ENCODE results near the gene FKBP3. TPM values are rescaled to one million over a fixed set of nuclear protein-coding genes. Genes with fewer than 3 reads are reported as not detected.
A peak's percentile ranks its signal among the peaks of the same experiment; 100 is the strongest.

FKBP3 gene
- total and polyA plus RNA-seq, 2 donors (not counting 3 experiments of a cell fraction or from before 2014, with no cell fraction given): 23.2 to 92.9 TPM

DNA sequence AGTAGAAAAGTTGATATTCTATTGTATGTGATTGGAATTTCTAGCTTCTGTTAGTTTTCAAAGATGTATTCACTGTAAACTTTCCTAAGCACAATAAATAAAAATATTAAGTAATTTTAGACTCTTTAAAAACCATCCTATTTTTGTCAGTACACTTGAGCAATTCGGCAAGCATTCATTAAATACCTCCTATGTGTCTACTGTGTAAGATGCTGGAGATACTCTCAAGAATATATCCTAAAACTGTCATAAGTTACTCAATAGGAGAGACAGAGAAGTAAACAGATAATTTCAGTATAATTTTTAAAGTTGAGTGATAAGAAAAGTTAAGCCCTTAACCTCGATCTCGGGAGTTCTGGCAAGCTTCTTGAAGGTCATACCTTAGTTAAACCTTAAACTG, 47.5 kb upstream of the FKBP3 start:
- intact Hi-C loops (cut with micrococcal nuclease): loop anchor here (1.0 to 5.0 kb wide), 2 partner anchors 48 to 70 kb away; partner anchors contain the start of genes FKBP3 and MIS18BP1
- CTCF ChIA-PET: interaction anchor here (1.0 to 1.3 kb wide), 2 partner anchors 51 to 268 kb away, joined by 3 to 4 read pairs; no protein-coding TSS in a partner anchor
- Histone ChIP-seq H3K4me3 (replicated peaks in 1 of 3; ENCODE audit: insufficient read depth in 1 of 3, low read depth in 1 of 3, low read length in 3 of 3) (peak overlapping the region in 1 of 3 experiments; percentile 48), H3K9me3 (replicated peaks; ENCODE audit: control insufficient read depth, insufficient read depth, low read length) (no peaks in the 10 kb centered on the region), H3K4me1 (ENCODE audit: control insufficient read depth, extremely low read depth, insufficient read depth, low read length) (peaks cover 23% of the 10 kb centered on the region), H3K9ac (replicated peaks; ENCODE audit: extremely low read depth, insufficient read depth, low read length) (peak overlapping the region; percentile 71), H3K27ac (ENCODE audit: insufficient read depth, low read depth, low read length) (peak overlapping the region; percentile 77), H3K36me3 (ENCODE audit: control insufficient read depth in 2 of 2, extremely low read depth in 1 of 2, insufficient read depth in 2 of 2, low read length in 2 of 2) (no peaks in the 10 kb centered on the region), H3K27me3 (ENCODE audit: control insufficient read depth in 2 of 2, insufficient read depth in 2 of 2, low read length in 2 of 2) (no peaks in the 10 kb centered on the region), H3K9me1 (replicated peaks; ENCODE audit: control insufficient read depth, extremely low read depth, insufficient read depth, low read length) (no peaks in the 10 kb centered on the region), H4K20me1 (replicated peaks; ENCODE audit: control insufficient read depth, extremely low read depth, insufficient read depth, low read length) (no peaks in the 10 kb centered on the region), H3K79me2 (ENCODE audit: control insufficient read depth, insufficient read depth, low read length) (no peaks in the 10 kb centered on the region), H3K4me2 (ENCODE audit: insufficient read depth, low read length) (peak overlapping the region; percentile 94), H2AFZ (ENCODE audit: low read depth, low read length) (no peak overlapping the region)
- no peak for TF ChIP-seq GATA2 (IDR thresholded peaks at IDR 0.05; ENCODE audit: insufficient read depth, insufficient read length, low read depth, low read length)
- TF ChIP-seq, protein P1, sequence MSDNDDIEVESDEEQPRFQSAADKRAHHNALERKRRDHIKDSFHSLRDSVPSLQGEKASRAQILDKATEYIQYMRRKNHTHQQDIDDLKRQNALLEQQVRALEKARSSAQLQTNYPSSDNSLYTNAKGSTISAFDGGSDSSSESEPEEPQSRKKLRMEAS (IDR thresholded peaks at IDR 0.05; ENCODE audit: insufficient read depth, insufficient read length): no peak
- TF ChIP-seq, protein P2, sequence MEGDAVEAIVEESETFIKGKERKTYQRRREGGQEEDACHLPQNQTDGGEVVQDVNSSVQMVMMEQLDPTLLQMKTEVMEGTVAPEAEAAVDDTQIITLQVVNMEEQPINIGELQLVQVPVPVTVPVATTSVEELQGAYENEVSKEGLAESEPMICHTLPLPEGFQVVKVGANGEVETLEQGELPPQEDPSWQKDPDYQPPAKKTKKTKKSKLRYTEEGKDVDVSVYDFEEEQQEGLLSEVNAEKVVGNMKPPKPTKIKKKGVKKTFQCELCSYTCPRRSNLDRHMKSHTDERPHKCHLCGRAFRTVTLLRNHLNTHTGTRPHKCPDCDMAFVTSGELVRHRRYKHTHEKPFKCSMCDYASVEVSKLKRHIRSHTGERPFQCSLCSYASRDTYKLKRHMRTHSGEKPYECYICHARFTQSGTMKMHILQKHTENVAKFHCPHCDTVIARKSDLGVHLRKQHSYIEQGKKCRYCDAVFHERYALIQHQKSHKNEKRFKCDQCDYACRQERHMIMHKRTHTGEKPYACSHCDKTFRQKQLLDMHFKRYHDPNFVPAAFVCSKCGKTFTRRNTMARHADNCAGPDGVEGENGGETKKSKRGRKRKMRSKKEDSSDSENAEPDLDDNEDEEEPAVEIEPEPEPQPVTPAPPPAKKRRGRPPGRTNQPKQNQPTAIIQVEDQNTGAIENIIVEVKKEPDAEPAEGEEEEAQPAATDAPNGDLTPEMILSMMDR (IDR thresholded peaks at IDR 0.05; ENCODE audit: extremely low read depth in 1 of 2, insufficient read depth in 1 of 2, low read depth in 1 of 2, low read length in 2 of 2): no peak
- TF ChIP-seq POLR2A (IDR thresholded peaks at IDR 0.05; ENCODE audit: low read depth, low read length): no peak
- no peak for TF ChIP-seq MYC (IDR thresholded peaks at IDR 0.05; ENCODE audit: low read depth, low read length)
- no peak for TF ChIP-seq JUN (IDR thresholded peaks at IDR 0.05; ENCODE audit: borderline replicate concordance, insufficient read depth, insufficient read length, low read depth)
- TF ChIP-seq EZH2 (IDR thresholded peaks at IDR 0.05; ENCODE audit: borderline replicate concordance, low read depth, low read length, severe bottlenecking): no peak
- TF ChIP-seq POLR2AphosphoS5 (IDR thresholded peaks at IDR 0.05; ENCODE audit: insufficient read depth, low read depth, low read length): no peak
- no peak for TF ChIP-seq FOS (IDR thresholded peaks at IDR 0.05; ENCODE audit: borderline replicate concordance, insufficient read depth, low read length)
- dilution Hi-C loops (cut with MboI; ENCODE audit: extremely low pct_ligation_motif_present, low sequenced_read_pairs): no loop called here
- POLR2A ChIA-PET: interaction anchor here (0.5 kb wide), 1 partner anchor 53 kb away, joined by 3 read pairs; no protein-coding TSS in a partner anchor
- peak; percentile 22 for DNase-seq (ENCODE audit: low read depth, low spot score)
- TSS peak; percentile 80 for BruUV-seq (replicated peaks)
- FAIRE-seq: no peak

Measured in endothelial cell of umbilical vein (primary cell).